Lower lobe of right lung (tissue), 2 donors: ENCODE data around the gene QSER1. TPM values are rescaled to one million over a fixed set of nuclear protein-coding genes. Genes with fewer than 3 reads are reported as not detected.

Experiments
- ATAC-seq, 2 donors: fragments of 200-7000 bp; cut with Tn5 transposase; one replicate each; pipeline ENCODE4 v1.9.1; 2020 to 2022; ENCODE audit warnings: mild to moderate bottlenecking in 2 of 2, moderate library complexity in 2 of 2
- DNase-seq: peaks from one replicate; pipeline ENCODE4 v3.0.0-alpha.2; 2020
- H3K27ac ChIP-seq: fragments of 200-600 bp; one replicate; pipeline ENCODE4 v1.8.0; 2022
- H3K27me3 ChIP-seq: fragments of 200-600 bp; one replicate; pipeline ENCODE4 v1.8.0; 2022; ENCODE audit warnings: low read depth
- H3K36me3 ChIP-seq: fragments of 200-600 bp; one replicate; pipeline ENCODE4 v1.8.0; 2022; ENCODE audit warnings: mild to moderate bottlenecking
- H3K4me1 ChIP-seq: fragments of 200-600 bp; one replicate; pipeline ENCODE4 v1.8.0; 2022
- H3K4me3 ChIP-seq: fragments of 200-600 bp; one replicate; pipeline ENCODE4 v1.8.0; 2022; ENCODE audit warnings: mild to moderate bottlenecking
- H3K9me3 ChIP-seq: fragments of 200-600 bp; one replicate; pipeline ENCODE4 v1.8.0; 2022
- CTCF ChIP-seq: fragments of 200-600 bp; IDR thresholded peaks from one replicate; pipeline ENCODE4 v1.8.0; 2022; ENCODE audit warnings: antibody characterized with exemption, mild to moderate bottlenecking
- intact Hi-C: fragments of 100-400 bp; cut with DNase I; formaldehyde crosslinking; loops from one replicate; pipeline ENCODE4 v1.11.0; 2022
- total RNA-seq: library from RNA; stranded (reverse); fragmentation: NEBNext Ultra II Directional; extraction: Animal tissue kit (Norgen Biotek cat#: 25700); gene quantifications from one replicate; pipeline ENCODE4 v1.2.1, GENCODE V29; 2021
- donor health status: DM: no; HTN: yes; CAD: no; lungs with severe emphysema.

Gene QSER1
- total RNA-seq, 1 donor from 2014 or later: 27.6 TPM

GRCh38 chr11:32908619-32909018 lies 16.0 kb downstream of the QSER1 start:
- Histone ChIP-seq H3K9me3 (no peaks in the 10 kb centered on the region), H3K4me1 (no peaks in the 10 kb centered on the region), H3K27me3 (no peaks in the 10 kb centered on the region), H3K4me3 (no peak overlapping the region), H3K36me3 (no peaks in the 10 kb centered on the region), H3K27ac (no peak overlapping the region)
- ATAC-seq: no peak
- DNase-seq: no peak
- TF ChIP-seq CTCF: no peak
- intact Hi-C loops: no loop called here

- Histone ChIP-seq H3K27me3 (no peaks in the 10 kb centered on the region), H3K9me3 (no peaks in the 10 kb centered on the region), H3K4me1 (no peaks in the 10 kb centered on the region), H3K36me3 (no peaks in the 10 kb centered on the region), H3K4me3 (no peak overlapping the region), H3K27ac (no peak overlapping the region)
- DNase-seq (no peak), ATAC-seq (no peak)
- intact Hi-C loops: no loop called here
- TF ChIP-seq CTCF: no peak
These were observed 18.8 kb downstream of the QSER1 start for GRCh38 chr11:32911413-32911812.

- no peaks in the 10 kb centered on the region for H3K4me1 ChIP-seq
- no peak overlapping the region for H3K4me3 ChIP-seq
- intact Hi-C loops: no loop called here
- no peaks in the 10 kb centered on the region for H3K27me3 ChIP-seq
- no peaks in the 10 kb centered on the region for H3K36me3 ChIP-seq
- DNase-seq (no peak), ATAC-seq (no peak)
- no peak overlapping the region for H3K27ac ChIP-seq
- no peak for TF ChIP-seq CTCF
- no peaks in the 10 kb centered on the region for H3K9me3 ChIP-seq
These were observed 20.8 kb downstream of the QSER1 start for GRCh38 chr11:32913445-32913844.

- no peak for DNase-seq
- intact Hi-C loops: no loop called here
- Histone ChIP-seq H3K36me3 (no peaks in the 10 kb centered on the region), H3K27ac (no peak overlapping the region), H3K4me3 (no peak overlapping the region), H3K27me3 (no peaks in the 10 kb centered on the region), H3K9me3 (no peaks in the 10 kb centered on the region), H3K4me1 (no peaks in the 10 kb centered on the region)
- no peak for TF ChIP-seq CTCF
- no peak for ATAC-seq
These were observed 23.8 kb downstream of the QSER1 start for GRCh38 chr11:32916361-32916760.

- H3K4me1 ChIP-seq: no peaks in the 10 kb centered on the region
- DNase-seq (no peak), ATAC-seq (no peak)
- no peak for TF ChIP-seq CTCF
- no peaks in the 10 kb centered on the region for H3K36me3 ChIP-seq
- intact Hi-C loops: no loop called here
- H3K4me3 ChIP-seq: no peak overlapping the region
- no peaks in the 10 kb centered on the region for H3K9me3 ChIP-seq
- no peak overlapping the region for H3K27ac ChIP-seq
- H3K27me3 ChIP-seq: no peaks in the 10 kb centered on the region
These were observed 24.4 kb downstream of the QSER1 start for GRCh38 chr11:32916994-32917393.

- Histone ChIP-seq H3K36me3 (no peaks in the 10 kb centered on the region), H3K9me3 (no peaks in the 10 kb centered on the region), H3K4me1 (no peaks in the 10 kb centered on the region), H3K4me3 (no peak overlapping the region), H3K27ac (no peak overlapping the region), H3K27me3 (no peaks in the 10 kb centered on the region)
- TF ChIP-seq CTCF: no peak
- intact Hi-C loops: no loop called here
- ATAC-seq (no peak), DNase-seq (no peak)
These were observed 25.8 kb downstream of the QSER1 start for GRCh38 chr11:32918427-32918826.
